IPS-20b (cell line): ENCODE results near the gene SPC25.
A peak's percentile ranks its signal among the peaks of the same experiment; 100 is the strongest.

Experiments
- H3K27ac ChIP-seq: one replicate; pipeline ENCODE4 v1.5.1; 2013; ENCODE audit warnings: low read length
- H3K27me3 ChIP-seq: 2 replicates; pipeline ENCODE4 v1.6.1; 2013; ENCODE audit warnings: mild to moderate bottlenecking, low read length, inconsistent platforms; ENCODE audit not compliant: insufficient read depth
- H3K36me3 ChIP-seq: 2 replicates; pipeline ENCODE4 v1.6.1; 2013; ENCODE audit warnings: low read depth, mild to moderate bottlenecking, inconsistent platforms, low read length, moderate library complexity; ENCODE audit not compliant: insufficient read depth
- H3K4me1 ChIP-seq: 2 replicates; pipeline ENCODE4 v1.6.1; 2013; ENCODE audit warnings: mild to moderate bottlenecking, control low read depth, inconsistent platforms, low read length, moderate library complexity; ENCODE audit not compliant: insufficient read depth
- H3K4me3 ChIP-seq: 2 replicates; pipeline ENCODE4 v1.5.1; 2013; ENCODE audit warnings: mild to moderate bottlenecking, low read length, inconsistent platforms
- H3K9ac ChIP-seq: 2 replicates; pipeline ENCODE4 v1.6.1; 2013; ENCODE audit warnings: low read depth, mild to moderate bottlenecking, inconsistent platforms, low read length, moderate library complexity
- H3K9me3 ChIP-seq: 2 replicates; pipeline ENCODE4 v1.6.1; 2013; ENCODE audit warnings: mild to moderate bottlenecking, low read depth, low read length, inconsistent platforms; ENCODE audit not compliant: insufficient read depth

The SPC25 gene

GRCh38 chr2:168920504-168921157 is 30.4 kb upstream of the SPC25 start:
- Histone ChIP-seq H3K36me3 (no peaks in the 10 kb centered on the region), H3K4me3 (no peak overlapping the region), H3K9me3 (peaks cover 9% of the 10 kb centered on the region; the same call in 1 of the 2 replicates), H3K27ac (no peak overlapping the region), H3K27me3 (no peaks in the 10 kb centered on the region), H3K9ac (no peak overlapping the region), H3K4me1 (0 out of 2 replicates have a peak, but pooled peaks cover 4% of the 10 kb centered on the region)

- Histone ChIP-seq H3K27ac (no peak overlapping the region), H3K9me3 (peaks cover 13% of the 10 kb centered on the region; the same call in 1 of the 2 replicates), H3K4me1 (peaks cover 12% of the 10 kb centered on the region; the same call in 1 of the 2 replicates), H3K27me3 (0 out of 2 replicates have a peak, but pooled peaks cover 5% of the 10 kb centered on the region), H3K4me3 (no peak overlapping the region), H3K9ac (no peak overlapping the region), H3K36me3 (no peaks in the 10 kb centered on the region)
Observed at GRCh38 chr2:168916331-168916675, 26.1 kb upstream of the SPC25 start.

- Histone ChIP-seq H3K9me3 (peaks cover 13% of the 10 kb centered on the region; the same call in 1 of the 2 replicates), H3K36me3 (no peaks in the 10 kb centered on the region), H3K4me3 (no peak overlapping the region), H3K27me3 (0 out of 2 replicates have a peak, but pooled peaks cover 5% of the 10 kb centered on the region), H3K4me1 (peaks cover 8% of the 10 kb centered on the region; the same call in 1 of the 2 replicates), H3K9ac (no peak overlapping the region), H3K27ac (no peak overlapping the region)
Observed at GRCh38 chr2:168915441-168916330, 25.5 kb upstream of the SPC25 start.

- Histone ChIP-seq H3K4me3 (no peak overlapping the region), H3K27ac (no peak overlapping the region), H3K36me3 (no peaks in the 10 kb centered on the region), H3K4me1 (peaks cover 11% of the 10 kb centered on the region; the same call in 1 of the 2 replicates), H3K9me3 (peaks cover 13% of the 10 kb centered on the region; the same call in 1 of the 2 replicates), H3K9ac (no peak overlapping the region), H3K27me3 (0 out of 2 replicates have a peak, but pooled peaks cover 5% of the 10 kb centered on the region)
Observed at GRCh38 chr2:168913495-168913894, 23.3 kb upstream of the SPC25 start.

GRCh38 chr2:168912901-168913369 is 22.7 kb upstream of the SPC25 start:
- Histone ChIP-seq H3K27me3 (0 out of 2 replicates have a peak, but pooled peaks cover 5% of the 10 kb centered on the region), H3K27ac (no peak overlapping the region), H3K9me3 (peaks cover 13% of the 10 kb centered on the region; the same call in 1 of the 2 replicates), H3K9ac (no peak overlapping the region), H3K4me3 (no peak overlapping the region), H3K36me3 (no peaks in the 10 kb centered on the region), H3K4me1 (peaks cover 11% of the 10 kb centered on the region; the same call in 1 of the 2 replicates)

- Histone ChIP-seq H3K9ac (no peak overlapping the region), H3K9me3 (peaks cover 13% of the 10 kb centered on the region; the same call in 1 of the 2 replicates), H3K4me1 (peaks cover 15% of the 10 kb centered on the region), H3K27me3 (0 out of 2 replicates have a peak, but pooled peaks cover 5% of the 10 kb centered on the region), H3K36me3 (no peaks in the 10 kb centered on the region), H3K4me3 (no peak overlapping the region), H3K27ac (no peak overlapping the region)
Observed at GRCh38 chr2:168912466-168912865, 22.2 kb upstream of the SPC25 start.

GRCh38 chr2:168910330-168910729 is 20.1 kb upstream of the SPC25 start:
- Histone ChIP-seq H3K27me3 (0 out of 2 replicates have a peak, but pooled peaks cover 5% of the 10 kb centered on the region), H3K9ac (no peak overlapping the region), H3K4me3 (no peak overlapping the region), H3K4me1 (peaks cover 24% of the 10 kb centered on the region), H3K36me3 (no peaks in the 10 kb centered on the region), H3K27ac (no peak overlapping the region), H3K9me3 (peaks cover under 1% of the 10 kb centered on the region; the same call in 1 of the 2 replicates)

- Histone ChIP-seq H3K9ac (no peak overlapping the region; the same call in 1 of the 2 replicates), H3K36me3 (no peaks in the 10 kb centered on the region), H3K9me3 (no peaks in the 10 kb centered on the region), H3K4me3 (peak overlapping the region; percentile 18; the same call in 1 of the 2 replicates), H3K4me1 (peaks cover 18% of the 10 kb centered on the region), H3K27me3 (0 out of 2 replicates have a peak, but pooled peaks cover 5% of the 10 kb centered on the region), H3K27ac (peak overlapping the region; percentile 11)
Observed at GRCh38 chr2:168907940-168908662, 17.9 kb upstream of the SPC25 start.

GRCh38 chr2:168904358-168904757 is 14.1 kb upstream of the SPC25 start:
- Histone ChIP-seq H3K27me3 (no peaks in the 10 kb centered on the region), H3K4me1 (peaks cover 13% of the 10 kb centered on the region), H3K9me3 (no peaks in the 10 kb centered on the region), H3K9ac (no peak overlapping the region), H3K27ac (no peak overlapping the region), H3K4me3 (no peak overlapping the region), H3K36me3 (no peaks in the 10 kb centered on the region)

- Histone ChIP-seq H3K36me3 (no peaks in the 10 kb centered on the region), H3K9me3 (no peaks in the 10 kb centered on the region), H3K9ac (no peak overlapping the region), H3K4me3 (no peak overlapping the region), H3K4me1 (peaks cover 13% of the 10 kb centered on the region), H3K27ac (no peak overlapping the region), H3K27me3 (no peaks in the 10 kb centered on the region)
Observed at GRCh38 chr2:168903888-168904287, 13.7 kb upstream of the SPC25 start.

- H3K9ac ChIP-seq = no peak within 1 kb of the TSS
- no peaks in the 10 kb centered on the region for H3K9me3 ChIP-seq
- H3K4me3 ChIP-seq = no peak within 1 kb of the TSS
- H3K4me1 ChIP-seq = no peaks in the 10 kb centered on the region
- no peaks in the 10 kb centered on the region for H3K36me3 ChIP-seq
- H3K27ac ChIP-seq = no peak within 1 kb of the TSS
- no peaks in the 10 kb centered on the region for H3K27me3 ChIP-seq
Observed at GRCh38 chr2:168901003-168901402, 10.8 kb upstream of the SPC25 start, which contains the start of gene G6PC2. G6PC2 (plus strand) TSS chr2:168901291; CDS start chr2:168901332, 41 bp downstream.
